GM18502 (cell line): ENCODE data around the gene SPRYD7.

ENCODE experiments used
- ATAC-seq: cut with Tn5 transposase; IDR thresholded peaks from one replicate; pipeline ENCODE4 v1.9.1; 2021; ENCODE audit warnings: mild to moderate bottlenecking; ENCODE audit not compliant: unreplicated experiment, poor library complexity

The SPRYD7 gene

DNA sequence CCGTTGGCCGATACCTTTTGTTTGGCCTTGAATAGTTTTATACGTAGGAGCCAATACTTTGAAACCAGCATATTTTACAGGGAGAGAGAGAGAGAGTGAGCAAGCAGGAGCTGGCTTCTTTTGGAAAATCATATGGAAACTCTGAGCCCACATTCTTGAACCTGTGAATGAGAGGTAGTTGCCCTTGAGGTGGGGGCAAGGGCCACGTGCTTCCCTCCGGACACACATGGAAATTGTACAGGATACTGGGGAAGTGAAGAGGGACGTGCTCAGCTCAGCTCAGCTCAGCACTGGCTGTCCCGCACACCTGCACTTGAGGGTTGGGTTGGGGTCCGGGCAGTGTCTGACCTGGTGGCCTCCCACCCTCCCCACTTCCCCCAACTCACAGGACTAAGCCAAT, 68.3 kb downstream of the SPRYD7 start:
- ATAC-seq: no peak

DNA sequence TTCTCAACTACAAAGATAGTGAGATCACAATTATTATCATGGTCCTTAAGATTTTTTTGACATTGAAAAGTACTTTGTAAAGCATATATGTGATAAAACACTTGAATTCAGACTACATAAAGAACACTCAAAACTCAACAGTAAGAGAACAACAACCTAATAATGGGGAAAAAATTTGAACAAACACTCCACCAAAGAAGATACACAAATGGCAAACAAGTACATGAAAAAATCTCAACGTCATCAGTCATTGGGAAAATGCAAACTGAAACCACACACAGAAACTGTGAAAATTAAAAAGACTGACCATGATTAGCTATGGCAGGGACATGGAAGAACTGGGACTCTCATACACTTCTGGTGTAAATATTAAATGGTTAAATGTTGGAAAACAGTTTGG, 70.9 kb downstream of the SPRYD7 start:
- ATAC-seq: no peak

GRCh38 chr13:49864509-49864908, 71.6 kb downstream of the SPRYD7 start:
- ATAC-seq: no peak
